Fibroblast of peridontal ligament (primary cell): Measurements from ENCODE around the gene POMT1.
"Not testable (repeated sequence)": the region's sequence is repeated elsewhere in the genome, so short reads cannot be mapped to it uniquely, and the experiment has no call there.

ENCODE experiments used
- DNase-seq: peaks from one replicate; pipeline ENCODE4 v3.0.0-alpha.2; 2010; ENCODE audit errors: extremely low read depth

Gene POMT1

GRCh38 chr9:131496844-131497405, 5.8 kb upstream of the POMT1 start:
- DNase-seq, result no peak

GRCh38 chr9:131499254-131499767, 3.4 kb upstream of the POMT1 start:
- no peak for DNase-seq

DNA sequence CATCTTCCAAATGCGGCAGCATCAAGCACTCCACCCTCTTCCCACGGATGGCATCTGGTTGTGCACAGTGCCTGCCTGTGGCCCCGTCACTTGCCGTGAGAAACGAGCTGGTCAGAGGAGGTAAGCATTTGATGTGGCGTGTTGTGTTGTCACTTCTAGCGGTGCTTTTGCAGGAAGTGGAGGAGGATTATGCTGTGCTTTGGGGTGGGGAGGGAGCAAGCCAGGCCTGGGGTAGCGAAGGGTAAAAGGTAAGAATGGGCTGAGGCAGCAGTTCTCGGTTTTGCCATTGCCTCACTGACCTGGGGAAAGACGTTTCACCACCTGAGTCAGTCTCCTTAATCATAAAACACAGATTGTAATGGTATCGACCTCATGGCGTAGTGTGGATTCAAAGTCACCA, 2.3 kb upstream of the POMT1 start:
- DNase-seq, result no peak

DNA sequence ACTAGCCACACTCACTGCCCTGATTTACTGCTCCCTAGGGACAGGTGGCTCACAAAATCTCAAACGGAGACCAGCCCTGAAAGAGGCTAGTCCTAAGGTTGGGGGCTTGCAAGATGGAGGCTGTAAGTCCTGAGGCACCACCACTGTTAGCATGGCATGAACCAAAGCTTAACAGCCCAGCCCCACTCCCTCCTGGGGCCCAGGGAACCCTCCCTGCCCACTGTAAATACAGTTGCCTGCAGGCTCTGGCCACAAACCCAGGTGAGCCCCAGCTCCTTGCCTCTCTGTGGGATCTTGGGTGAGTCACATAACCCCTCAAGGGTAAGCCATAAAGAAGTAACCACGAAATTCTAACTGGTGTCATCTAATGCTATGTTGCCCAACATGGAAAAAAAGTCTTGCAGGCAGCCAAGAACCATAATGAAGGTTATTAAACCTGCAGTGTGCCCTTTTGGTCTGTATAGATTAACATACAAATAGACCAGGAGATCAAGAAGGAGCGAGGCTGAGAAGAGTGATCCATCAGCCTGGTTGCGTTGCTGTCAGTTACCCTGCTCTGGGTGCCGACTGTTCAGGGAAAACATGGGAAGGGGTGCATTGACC, 1.7 kb upstream of the POMT1 start:
- DNase-seq, result peak; percentile 43

DNA sequence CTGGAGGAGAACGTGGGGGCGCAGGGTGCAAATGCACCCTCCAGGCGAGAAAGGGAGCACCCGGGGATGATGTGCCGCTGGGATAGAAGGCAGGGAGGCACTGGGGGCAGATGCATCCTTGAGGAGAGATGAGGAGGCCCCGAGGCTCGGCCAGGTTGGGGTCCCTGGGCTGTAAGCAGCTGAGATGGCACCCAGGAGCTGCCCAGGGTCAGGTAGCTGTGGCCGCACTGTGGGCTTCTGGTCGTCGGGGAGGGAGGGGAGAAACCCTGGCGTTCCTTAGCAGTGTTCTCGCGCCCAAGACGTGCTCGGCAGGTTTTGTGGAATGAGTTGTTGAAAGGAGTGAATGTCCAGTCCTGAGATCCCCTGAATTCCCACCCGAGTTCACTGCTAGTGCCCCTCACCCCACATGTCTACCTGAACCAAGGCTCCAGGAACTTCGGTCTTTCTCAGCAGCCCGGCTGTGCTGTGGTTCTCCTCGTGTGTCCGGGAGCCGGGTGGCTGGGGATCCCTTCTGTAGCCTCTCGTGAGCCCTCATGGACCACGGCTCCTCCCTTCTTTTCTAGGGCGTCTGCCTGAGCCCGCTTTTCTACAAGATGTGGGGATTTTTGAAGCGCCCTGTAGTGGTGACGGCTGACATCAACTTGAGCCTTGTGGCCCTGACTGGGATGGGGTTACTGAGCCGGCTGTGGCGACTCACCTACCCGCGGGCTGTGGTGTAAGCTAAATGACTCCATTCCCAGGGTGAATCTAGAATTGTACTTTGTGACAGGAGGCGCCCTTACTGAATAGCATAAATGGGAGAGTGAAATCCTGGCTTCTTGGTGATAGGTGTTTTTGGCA, 1.1 kb downstream of the POMT1 start:
- peak; percentile 29 for DNase-seq

DNA sequence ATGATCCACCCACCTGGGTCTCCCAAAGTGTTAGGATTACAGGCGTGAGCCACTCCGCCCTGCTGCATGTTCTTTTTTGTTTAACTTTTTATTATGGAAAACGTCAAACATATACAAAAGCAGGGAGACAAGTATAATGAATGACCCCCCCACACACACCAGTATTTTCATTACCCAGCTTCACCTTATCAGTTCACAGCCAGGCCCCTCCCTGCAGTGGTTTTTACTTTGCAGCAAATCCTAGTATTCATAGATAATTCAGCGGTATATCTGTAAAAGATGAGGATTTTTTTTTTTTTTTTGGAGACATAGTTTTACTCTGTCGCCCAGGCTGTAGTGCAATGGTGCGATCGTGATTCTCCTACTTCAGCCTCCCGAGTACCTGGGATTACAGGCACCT, 2.3 kb downstream of the POMT1 start:
- DNase-seq, result no peak

GRCh38 chr9:131511416-131511815, 8.7 kb downstream of the POMT1 start:
- no peak for DNase-seq

GRCh38 chr9:131511880-131512279, 9.2 kb downstream of the POMT1 start:
- no peak for DNase-seq

DNA sequence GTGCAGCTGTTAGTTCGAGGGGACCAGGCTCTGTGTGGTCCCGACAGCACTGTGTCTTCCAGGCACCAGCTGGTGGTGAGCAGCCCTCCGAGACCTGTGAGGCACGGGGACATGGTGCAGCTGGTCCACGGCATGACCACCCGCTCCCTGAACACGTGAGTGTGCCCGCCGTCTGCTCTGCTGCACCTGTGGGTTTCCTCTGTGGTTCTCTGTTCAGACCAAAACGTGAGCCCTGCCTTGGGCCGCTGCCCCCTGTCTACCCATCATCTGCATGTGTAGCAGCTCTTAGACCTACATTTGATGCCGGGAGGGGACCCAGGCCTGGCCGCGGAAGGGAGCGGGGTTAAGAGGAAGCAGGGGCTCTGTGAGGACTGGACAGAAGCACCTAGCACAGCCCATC, 10.5 kb downstream of the POMT1 start:
- DNase-seq, result no peak

DNA sequence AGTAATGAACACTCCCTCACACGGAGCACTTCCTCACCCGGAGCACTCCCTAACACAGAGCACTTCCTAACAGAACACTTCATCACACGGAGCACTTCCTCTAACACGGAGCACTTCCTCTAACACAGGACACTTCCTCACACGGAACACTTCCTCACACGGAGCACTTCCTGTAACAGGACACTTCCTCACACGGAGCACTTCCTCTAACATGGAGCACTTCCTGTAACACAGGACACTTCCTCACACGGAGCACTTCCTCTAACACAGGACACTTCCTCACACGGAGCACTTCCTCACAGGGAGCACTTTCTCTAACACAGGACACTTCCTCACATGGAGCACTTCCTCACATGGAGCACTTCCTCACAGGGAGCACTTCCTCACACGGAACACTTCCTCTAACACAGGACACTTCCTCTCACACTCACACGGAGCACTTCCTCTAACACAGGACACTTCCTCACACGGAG, 12.9 kb downstream of the POMT1 start:
- not testable (repeated sequence) for DNase-seq

DNA sequence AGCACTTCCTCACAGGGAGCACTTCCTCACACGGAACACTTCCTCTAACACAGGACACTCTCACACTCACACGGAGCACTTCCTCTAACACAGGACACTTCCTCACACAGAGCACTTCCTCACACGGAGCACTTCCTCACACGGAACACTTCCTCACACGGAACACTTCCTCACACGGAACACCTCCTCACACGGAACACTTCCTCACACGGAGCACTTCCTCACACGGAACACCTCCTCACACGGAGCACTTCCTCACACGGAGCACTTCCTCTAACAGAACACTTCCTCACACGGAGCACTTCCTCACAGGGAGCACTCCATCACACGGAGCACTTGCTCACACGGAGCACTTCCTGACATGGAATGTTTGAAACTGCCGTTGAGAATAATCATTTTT, 13.4 kb downstream of the POMT1 start:
- no peak for DNase-seq

- no peak for DNase-seq
These were observed 14.2 kb downstream of the POMT1 start for GRCh38 chr9:131516930-131517329.

- DNase-seq, result no peak
These were observed 15.1 kb downstream of the POMT1 start for GRCh38 chr9:131517761-131518190.

- DNase-seq, result no peak
These were observed 15.8 kb downstream of the POMT1 start for GRCh38 chr9:131518553-131518952.

- DNase-seq, result no peak
These were observed 17.8 kb downstream of the POMT1 start for GRCh38 chr9:131520503-131520902.

GRCh38 chr9:131521203-131521602, 18.5 kb downstream of the POMT1 start:
- no peak for DNase-seq

DNA sequence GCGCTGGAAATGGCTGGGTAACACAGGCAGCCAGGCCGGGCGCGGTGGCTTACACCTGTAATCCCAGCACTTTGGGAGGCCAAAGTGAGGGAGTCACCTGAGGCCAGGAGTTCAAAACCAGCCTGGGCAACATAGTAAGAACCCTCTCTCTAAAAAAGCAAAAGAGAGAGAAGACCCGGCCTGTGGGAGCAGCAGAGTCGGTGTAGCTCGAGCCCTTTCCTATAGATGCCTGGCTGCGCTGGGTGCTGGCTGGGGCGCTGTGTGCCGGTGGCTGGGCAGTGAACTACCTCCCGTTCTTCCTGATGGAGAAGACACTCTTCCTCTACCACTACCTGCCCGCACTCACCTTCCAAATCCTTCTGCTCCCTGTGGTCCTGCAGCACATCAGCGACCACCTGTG, 19.1 kb downstream of the POMT1 start:
- DNase-seq, result no peak

DNA sequence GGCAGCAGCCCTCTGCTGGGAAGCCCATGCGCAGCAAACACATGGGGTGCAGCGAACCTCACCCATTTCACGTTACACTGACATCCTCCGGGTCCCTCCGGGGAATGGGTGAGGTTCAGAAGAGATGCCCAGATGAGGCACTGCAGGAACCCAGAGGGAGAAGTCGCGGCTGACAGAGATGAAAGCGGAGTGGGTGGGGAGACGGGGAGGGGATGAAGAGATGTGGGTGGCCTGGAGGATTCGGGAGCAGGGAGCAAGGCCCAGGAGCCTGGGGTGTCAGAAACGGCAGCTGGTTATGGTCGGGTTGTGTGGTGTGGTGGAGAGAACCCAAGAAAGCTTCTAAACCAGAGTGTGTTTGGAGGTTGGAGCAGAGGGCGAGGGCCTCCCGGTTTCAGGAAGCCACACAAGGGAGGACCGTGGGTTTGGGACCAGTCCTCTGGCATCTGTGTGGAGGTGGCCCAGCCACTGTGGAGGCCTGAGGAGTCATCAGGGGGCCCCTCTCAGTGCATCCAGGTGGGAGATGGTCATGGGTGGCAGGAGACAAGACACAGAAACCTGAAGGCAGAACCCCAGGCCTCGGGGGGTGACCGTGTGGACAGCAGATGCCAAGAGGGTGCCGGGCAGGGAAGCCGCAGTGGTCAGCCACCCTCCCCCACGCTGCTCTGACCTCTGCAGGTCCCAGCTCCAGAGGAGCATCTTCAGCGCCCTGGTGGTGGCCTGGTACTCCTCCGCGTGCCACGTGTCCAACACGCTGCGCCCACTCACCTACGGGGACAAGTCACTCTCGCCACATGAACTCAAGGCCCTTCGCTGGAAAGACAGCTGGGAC, 19.8 kb downstream of the POMT1 start:
- no peak for DNase-seq

DNA sequence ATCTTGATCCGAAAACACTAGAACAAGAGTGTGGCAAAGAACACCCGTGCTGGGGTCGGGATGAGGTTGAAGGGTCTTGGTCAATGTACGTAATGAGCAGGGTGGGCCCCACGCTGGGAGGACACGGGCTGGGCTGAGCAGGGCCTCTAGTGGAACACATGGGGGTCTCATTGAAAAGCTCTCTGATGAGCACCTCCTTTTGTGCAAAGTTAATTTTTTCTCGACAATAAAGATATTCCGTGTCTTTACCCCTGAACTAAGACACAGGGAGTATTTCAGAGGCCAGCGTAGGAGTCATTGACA, 20.3 kb downstream of the POMT1 start:
- no peak for DNase-seq

DNA sequence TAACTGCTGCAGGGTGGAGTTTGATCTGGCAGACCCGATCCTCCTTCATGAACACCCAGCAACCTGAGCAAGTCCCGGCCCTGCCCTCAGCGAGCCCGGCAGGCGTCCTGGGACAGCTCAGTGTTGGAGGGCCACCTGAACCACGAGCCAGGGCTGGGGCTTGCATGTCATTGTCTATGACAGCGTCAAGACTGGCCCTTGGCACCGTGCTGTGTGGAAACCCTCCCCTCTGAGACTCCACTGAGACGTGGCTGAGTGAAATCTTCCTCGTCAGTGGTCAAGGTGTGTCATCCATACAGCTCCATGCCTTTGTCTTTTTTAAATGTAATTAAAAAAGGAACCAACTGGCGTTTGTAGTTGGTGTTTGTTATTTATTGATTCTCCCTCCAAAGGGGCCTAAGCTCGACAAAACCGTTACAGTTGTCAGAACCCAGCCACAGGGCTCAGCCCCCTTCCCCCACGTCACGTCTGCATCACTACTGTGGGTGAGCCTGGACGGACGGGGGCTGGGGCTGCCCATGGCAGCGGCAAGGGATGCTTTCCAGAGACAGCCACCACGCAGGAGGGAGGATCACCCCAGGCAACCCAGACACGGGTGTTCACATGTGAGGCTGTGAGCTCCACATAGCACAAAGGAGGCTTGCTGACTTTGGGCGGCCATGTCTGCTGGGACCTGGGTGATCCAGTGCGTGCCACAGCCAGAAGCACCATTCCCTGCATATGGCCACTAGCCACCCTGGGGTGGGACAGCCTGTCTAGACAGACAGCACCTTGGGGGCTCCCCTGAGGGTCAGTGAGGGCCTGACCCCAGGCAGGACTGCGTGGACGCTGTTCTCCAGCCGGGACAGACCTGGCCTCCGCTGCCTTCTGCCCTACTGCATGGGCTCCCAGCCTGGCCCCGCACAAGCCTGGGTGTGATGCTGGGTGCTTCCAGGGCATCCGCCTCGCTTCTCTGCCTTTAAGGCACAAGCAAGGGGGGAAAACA, 21.0 kb downstream of the POMT1 start:
- DNase-seq, result no peak
